ENCODE results near the gene PLEKHG7.

- TF ChIP-seq CTCF (IDR thresholded peaks at IDR 0.05) = no peak
- TF ChIP-seq POLR2A (IDR thresholded peaks at IDR 0.05) = no peak
Observed at GRCh38 chr12:92721656-92722055, 18.9 kb downstream of the PLEKHG7 start.
